UCSD-AML1 (cell line): ENCODE results near the gene SPDYE4.
"Not testable (repeated sequence)": the region's sequence is repeated elsewhere in the genome, so short reads cannot be mapped to it uniquely, and the experiment has no call there.

Experiments
- DNase-seq: peaks from one replicate; lab custom pipeline; 2025; ENCODE audit not compliant: unreplicated experiment; lab: John Stamatoyannopoulos, UW

SPDYE4 gene

GRCh38 chr17:8758137-8758596 is at the start of gene SPDYE4:
Gene SPDYE4 (minus strand): TSS chr17:8758546. CDS start chr17:8758382, 164 bp downstream.
- DNase-seq, result no peak

GRCh38 chr17:8806926-8807550 is 48.7 kb upstream of the SPDYE4 start:
- DNase-seq, result no peak

GRCh38 chr17:8806253-8806925 is 48.0 kb upstream of the SPDYE4 start:
- no peak for DNase-seq

GRCh38 chr17:8805396-8805795 is 47.0 kb upstream of the SPDYE4 start:
- not testable (repeated sequence) for DNase-seq

GRCh38 chr17:8803531-8804420 is 45.4 kb upstream of the SPDYE4 start:
- no peak for DNase-seq

- no peak for DNase-seq
Observed at GRCh38 chr17:8801135-8801840, 42.9 kb upstream of the SPDYE4 start.

GRCh38 chr17:8800656-8801055 is 42.3 kb upstream of the SPDYE4 start:
- DNase-seq, result no peak

- DNase-seq, result no peak
Observed at GRCh38 chr17:8799570-8800212, 41.3 kb upstream of the SPDYE4 start.

GRCh38 chr17:8798846-8799569 is 40.7 kb upstream of the SPDYE4 start, which contains the start of gene MFSD6L:
Gene MFSD6L (minus strand): TSS chr17:8799365. CDS start chr17:8799120, 245 bp downstream.
- no peak for DNase-seq

- DNase-seq, result no peak
Observed at GRCh38 chr17:8798176-8798845, 40.0 kb upstream of the SPDYE4 start.

GRCh38 chr17:8797621-8798175 is 39.4 kb upstream of the SPDYE4 start:
- no peak for DNase-seq

GRCh38 chr17:8794636-8795035 is 36.3 kb upstream of the SPDYE4 start:
- DNase-seq, result no peak

GRCh38 chr17:8793649-8794048 is 35.3 kb upstream of the SPDYE4 start:
- DNase-seq, result no peak

GRCh38 chr17:8792646-8793045 is 34.3 kb upstream of the SPDYE4 start:
- DNase-seq, result no peak

- no peak for DNase-seq
Observed at GRCh38 chr17:8791910-8792270, 33.5 kb upstream of the SPDYE4 start.

- no peak for DNase-seq
Observed at GRCh38 chr17:8791248-8791909, 33.0 kb upstream of the SPDYE4 start.

GRCh38 chr17:8789743-8790142 is 31.4 kb upstream of the SPDYE4 start:
- no peak for DNase-seq

GRCh38 chr17:8788998-8789397 is 30.7 kb upstream of the SPDYE4 start:
- no peak for DNase-seq
